DND-41 (cell line): Measurements from ENCODE around the gene MACROD2.

Source experiments
- EZH2 ChIP-seq: IDR thresholded peaks from 3 replicates; pipeline ENCODE4 v1.6.1; 2012; ENCODE audit warnings: borderline replicate concordance, low read depth, mild to moderate bottlenecking, moderate library complexity, low read length, inconsistent platforms; ENCODE audit not compliant: severe bottlenecking
- TF ChIP-seq, protein P1 (sequence below): IDR thresholded peaks from 2 replicates; pipeline ENCODE4 v1.5.1; 2012; ENCODE audit warnings: borderline replicate concordance, low read length, moderate library complexity, mild to moderate bottlenecking; ENCODE audit not compliant: poor library complexity, severe bottlenecking; ENCODE audit errors: extremely low read depth

DNA sequence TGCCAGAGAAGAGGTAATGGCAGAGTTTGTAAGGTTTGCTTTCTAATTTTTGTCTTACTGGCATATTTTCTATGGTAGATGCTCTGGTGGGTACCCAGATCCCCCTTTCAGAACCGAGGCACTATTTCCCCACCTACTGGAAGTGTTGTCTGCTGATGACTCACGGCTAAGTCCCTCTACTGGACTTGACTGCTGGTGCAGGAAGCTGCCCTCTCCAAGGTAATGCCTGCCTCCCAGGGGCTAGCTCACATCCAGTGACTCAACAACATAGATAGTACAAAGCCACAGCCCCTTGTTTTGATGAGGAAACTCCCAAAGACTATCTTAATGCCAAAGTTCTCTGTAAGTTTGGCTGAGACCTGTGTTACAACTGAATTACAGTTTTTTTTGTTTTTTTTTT lies 627.5 kb downstream of the MACROD2 start:
- TF ChIP-seq, protein P1, sequence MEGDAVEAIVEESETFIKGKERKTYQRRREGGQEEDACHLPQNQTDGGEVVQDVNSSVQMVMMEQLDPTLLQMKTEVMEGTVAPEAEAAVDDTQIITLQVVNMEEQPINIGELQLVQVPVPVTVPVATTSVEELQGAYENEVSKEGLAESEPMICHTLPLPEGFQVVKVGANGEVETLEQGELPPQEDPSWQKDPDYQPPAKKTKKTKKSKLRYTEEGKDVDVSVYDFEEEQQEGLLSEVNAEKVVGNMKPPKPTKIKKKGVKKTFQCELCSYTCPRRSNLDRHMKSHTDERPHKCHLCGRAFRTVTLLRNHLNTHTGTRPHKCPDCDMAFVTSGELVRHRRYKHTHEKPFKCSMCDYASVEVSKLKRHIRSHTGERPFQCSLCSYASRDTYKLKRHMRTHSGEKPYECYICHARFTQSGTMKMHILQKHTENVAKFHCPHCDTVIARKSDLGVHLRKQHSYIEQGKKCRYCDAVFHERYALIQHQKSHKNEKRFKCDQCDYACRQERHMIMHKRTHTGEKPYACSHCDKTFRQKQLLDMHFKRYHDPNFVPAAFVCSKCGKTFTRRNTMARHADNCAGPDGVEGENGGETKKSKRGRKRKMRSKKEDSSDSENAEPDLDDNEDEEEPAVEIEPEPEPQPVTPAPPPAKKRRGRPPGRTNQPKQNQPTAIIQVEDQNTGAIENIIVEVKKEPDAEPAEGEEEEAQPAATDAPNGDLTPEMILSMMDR: no peak
- TF ChIP-seq EZH2: no peak
